Measurements from ENCODE around the gene DAP.

DAP gene

GRCh38 chr5:10629682-10630081, 131.4 kb downstream of the DAP start:
- Mint-ChIP-seq H3K4me3 (peak overlapping the region; percentile 46 to 55), H3K27ac (peak overlapping the region; percentile 99), H3K4me1 (peaks cover 82 to 96% of the 10 kb centered on the region in 2 donors), H3K27me3 (no peaks in the 10 kb centered on the region), H3K9me3 (peaks cover 3 to 7% of the 10 kb centered on the region in 2 donors), H3K36me3 (peaks cover 67 to 82% of the 10 kb centered on the region in 2 donors)
- ATAC-seq (replicated peaks) (no peak), DNase-seq (no peak)

Data from stimulated activated naive B cell treated with anti-CD40 and anti-IgM and Interleukin-4, amounts not matched to agents 10 μg/mL and 1 μg/mL and 100 μg/mL, for 72 hours (primary cell).